Neural progenitor cell (in vitro differentiated cells): ENCODE measurements around the gene FKBP8.

Experiments used
- EZH2 ChIP-seq: fragments of 200-600 bp; sonication (generic); IDR thresholded peaks from 2 replicates; pipeline ENCODE4 v1.6.1; 2017; ENCODE audit warnings: antibody characterized with exemption, mild to moderate bottlenecking, moderate library complexity
- EZH2phosphoT487 ChIP-seq: fragments of 200-600 bp; sonication (generic); IDR thresholded peaks from 2 replicates; pipeline ENCODE4 v1.6.1; 2017; ENCODE audit warnings: antibody characterized with exemption
- TF ChIP-seq, protein P1 (sequence below): fragments of 200-600 bp; sonication (generic); IDR thresholded peaks from 2 replicates; pipeline ENCODE4 v1.5.1; 2017; ENCODE audit warnings: antibody characterized with exemption, mild to moderate bottlenecking

DNA sequence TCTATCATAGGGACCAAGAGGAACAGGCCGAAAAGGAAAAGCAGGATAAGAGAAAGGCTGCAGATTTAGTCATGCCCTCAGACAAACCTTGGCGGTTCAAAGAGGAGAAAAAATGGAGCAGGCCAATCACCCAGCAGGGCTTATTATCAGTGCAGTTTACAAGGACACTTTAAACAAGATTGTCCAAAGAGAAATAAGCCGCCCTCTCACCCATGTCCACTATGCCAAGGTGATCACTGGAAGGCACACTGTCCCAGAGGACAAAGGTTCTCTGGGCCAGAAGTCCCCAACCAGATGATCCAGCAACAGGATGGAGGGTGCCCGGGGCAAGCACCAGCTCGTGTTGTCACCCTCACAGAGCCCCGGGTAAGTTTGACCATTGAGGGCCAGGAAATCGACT, 36.9 kb upstream of the FKBP8 start:
- TF ChIP-seq, protein P1, sequence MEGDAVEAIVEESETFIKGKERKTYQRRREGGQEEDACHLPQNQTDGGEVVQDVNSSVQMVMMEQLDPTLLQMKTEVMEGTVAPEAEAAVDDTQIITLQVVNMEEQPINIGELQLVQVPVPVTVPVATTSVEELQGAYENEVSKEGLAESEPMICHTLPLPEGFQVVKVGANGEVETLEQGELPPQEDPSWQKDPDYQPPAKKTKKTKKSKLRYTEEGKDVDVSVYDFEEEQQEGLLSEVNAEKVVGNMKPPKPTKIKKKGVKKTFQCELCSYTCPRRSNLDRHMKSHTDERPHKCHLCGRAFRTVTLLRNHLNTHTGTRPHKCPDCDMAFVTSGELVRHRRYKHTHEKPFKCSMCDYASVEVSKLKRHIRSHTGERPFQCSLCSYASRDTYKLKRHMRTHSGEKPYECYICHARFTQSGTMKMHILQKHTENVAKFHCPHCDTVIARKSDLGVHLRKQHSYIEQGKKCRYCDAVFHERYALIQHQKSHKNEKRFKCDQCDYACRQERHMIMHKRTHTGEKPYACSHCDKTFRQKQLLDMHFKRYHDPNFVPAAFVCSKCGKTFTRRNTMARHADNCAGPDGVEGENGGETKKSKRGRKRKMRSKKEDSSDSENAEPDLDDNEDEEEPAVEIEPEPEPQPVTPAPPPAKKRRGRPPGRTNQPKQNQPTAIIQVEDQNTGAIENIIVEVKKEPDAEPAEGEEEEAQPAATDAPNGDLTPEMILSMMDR = no peak
- TF ChIP-seq EZH2 = no peak
- TF ChIP-seq EZH2phosphoT487 = no peak
